Measurements from ENCODE around the gene HK2.
"Not testable (repeated sequence)": the region's sequence is repeated elsewhere in the genome, so short reads cannot be mapped to it uniquely, and the experiment has no call there.

HK2 gene

GRCh38 chr2:74896232-74896631 is 62.3 kb downstream of the HK2 start:
- DNase-seq (ENCODE audit: low spot score): no peak

- not testable (repeated sequence) for DNase-seq (ENCODE audit: low spot score)
Measured at GRCh38 chr2:74900225-74900624, 66.3 kb downstream of the HK2 start.

GRCh38 chr2:74902281-74902860 is 68.4 kb downstream of the HK2 start:
- peak; percentile 80 for DNase-seq (ENCODE audit: low spot score)

- no peak for DNase-seq (ENCODE audit: low spot score)
Measured at GRCh38 chr2:74906395-74906794, 72.5 kb downstream of the HK2 start.

- DNase-seq (ENCODE audit: low spot score): not testable (repeated sequence)
Measured at GRCh38 chr2:74907560-74907959, 73.6 kb downstream of the HK2 start.

- DNase-seq (ENCODE audit: low spot score): no peak
Measured at GRCh38 chr2:74908748-74909444, 75.0 kb downstream of the HK2 start.

- DNase-seq (ENCODE audit: low spot score): no peak
Measured at GRCh38 chr2:74910245-74910644, 76.3 kb downstream of the HK2 start.

GRCh38 chr2:74911061-74911460 is 77.1 kb downstream of the HK2 start:
- no peak for DNase-seq (ENCODE audit: low spot score)

GRCh38 chr2:74915743-74916142 is 81.8 kb downstream of the HK2 start:
- no peak for DNase-seq (ENCODE audit: low spot score)

GRCh38 chr2:74916394-74916793 is 82.5 kb downstream of the HK2 start:
- no peak for DNase-seq (ENCODE audit: low spot score)

- no peak for DNase-seq (ENCODE audit: low spot score)
Measured at GRCh38 chr2:74917702-74918619, 84.0 kb downstream of the HK2 start.

- peak; percentile 16 for DNase-seq (ENCODE audit: low spot score)
Measured at GRCh38 chr2:74919827-74920226, 85.9 kb downstream of the HK2 start.

GRCh38 chr2:74921236-74921736 is 87.4 kb downstream of the HK2 start:
- no peak for DNase-seq (ENCODE audit: low spot score)

GRCh38 chr2:74922592-74923227 is 88.8 kb downstream of the HK2 start:
- DNase-seq (ENCODE audit: low spot score): no peak

- DNase-seq (ENCODE audit: low spot score): no peak
Measured at GRCh38 chr2:74924463-74925265, 90.7 kb downstream of the HK2 start.

GRCh38 chr2:74925361-74925786 is 91.4 kb downstream of the HK2 start:
- DNase-seq (ENCODE audit: low spot score): no peak

- DNase-seq (ENCODE audit: low spot score): no peak
Measured at GRCh38 chr2:74927621-74928020, 93.7 kb downstream of the HK2 start.

- no peak for DNase-seq (ENCODE audit: low spot score)
Measured at GRCh38 chr2:74930811-74931486, 97.0 kb downstream of the HK2 start.

- DNase-seq (ENCODE audit: low spot score): peak; percentile 55
Measured at GRCh38 chr2:74931940-74932339, 98.0 kb downstream of the HK2 start.

GRCh38 chr2:74935975-74936391 is 102.1 kb downstream of the HK2 start:
- no peak for DNase-seq (ENCODE audit: low spot score)

Data from putamen (tissue), 1 donor.